Medulla oblongata (tissue), 1 donor: Measurements from ENCODE around the gene OR8U1.
"Not testable (repeated sequence)": the region's sequence is repeated elsewhere in the genome, so short reads cannot be mapped to it uniquely, and the experiment has no call there.

Experiments
- DNase-seq: peaks from one replicate; pipeline ENCODE4 v3.0.0-alpha.2; 2015; ENCODE audit errors: extremely low spot score

The OR8U1 gene

DNA sequence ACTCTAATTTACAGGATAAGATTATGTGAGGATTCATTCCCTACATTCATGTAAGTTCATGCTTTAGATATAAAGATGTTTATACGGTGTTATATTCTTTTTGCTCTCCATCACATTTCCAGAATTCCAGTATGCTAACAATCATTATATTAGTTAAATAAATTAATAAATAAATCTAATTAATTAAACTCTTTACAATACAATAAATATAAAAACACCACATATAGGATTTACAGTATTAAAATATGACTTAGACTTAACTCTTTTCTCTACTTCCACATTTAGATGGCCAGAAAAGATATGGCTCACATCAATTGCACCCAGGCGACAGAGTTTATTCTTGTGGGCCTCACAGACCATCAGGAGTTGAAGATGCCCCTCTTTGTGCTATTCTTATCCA lies at the start of gene OR8U1:
OR8U1 (plus strand) TSS at position 301 of the 400 bp plus-strand sequence; CDS start at position 301, 0 bp downstream.
- no peak for DNase-seq

DNA sequence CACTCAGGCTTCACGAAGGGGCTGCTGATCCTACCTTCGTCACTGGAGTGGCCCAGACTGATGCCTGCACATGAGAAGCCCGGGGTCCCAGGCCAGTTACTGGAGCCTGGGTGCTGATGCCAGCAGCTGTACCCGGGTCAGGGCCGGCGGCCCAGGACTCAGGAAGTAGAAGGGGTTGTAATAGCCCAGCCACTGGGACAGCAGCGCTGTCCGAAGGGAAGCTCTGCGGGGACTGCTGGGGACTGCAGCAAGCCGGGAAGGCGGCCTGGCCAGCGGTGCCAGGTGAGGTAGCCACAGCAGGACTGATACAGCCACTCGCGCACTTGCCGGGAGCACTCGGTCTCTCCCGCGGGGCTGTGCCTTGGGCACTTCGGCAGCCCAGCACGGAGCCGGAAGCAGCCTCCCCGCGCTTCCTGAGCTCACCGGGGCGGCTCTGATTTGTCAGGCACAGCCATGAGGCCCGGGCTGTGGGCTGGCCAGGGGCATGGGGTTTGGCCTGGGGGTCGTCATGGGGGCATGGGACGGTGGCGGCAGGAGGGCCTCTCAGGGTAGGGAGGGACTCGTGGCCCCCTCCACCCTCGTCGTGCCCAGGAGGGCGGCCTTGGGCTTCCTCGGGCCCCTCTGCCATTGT lies 43.4 kb upstream of the OR8U1 start:
- DNase-seq, result no peak

DNA sequence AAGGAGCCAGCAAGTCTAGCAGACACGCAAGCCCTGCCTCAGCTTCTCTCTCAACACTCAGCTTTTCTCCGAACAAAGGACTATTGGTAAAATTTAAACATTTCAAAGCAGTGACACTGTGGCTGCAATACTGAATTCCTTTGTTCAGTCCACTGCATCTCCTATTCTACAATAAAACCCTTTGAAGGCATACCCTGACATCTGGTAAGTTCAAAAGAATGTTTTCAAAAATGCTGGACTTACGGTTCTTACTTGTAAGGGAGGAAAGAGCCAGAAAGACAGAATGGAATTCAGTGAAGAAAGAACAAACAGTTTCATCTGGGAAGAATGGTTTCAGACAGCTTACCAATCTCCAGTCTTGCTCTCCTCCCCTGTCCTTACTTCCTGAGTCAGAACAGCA lies 42.3 kb upstream of the OR8U1 start:
- peak; percentile 46 for DNase-seq

DNA sequence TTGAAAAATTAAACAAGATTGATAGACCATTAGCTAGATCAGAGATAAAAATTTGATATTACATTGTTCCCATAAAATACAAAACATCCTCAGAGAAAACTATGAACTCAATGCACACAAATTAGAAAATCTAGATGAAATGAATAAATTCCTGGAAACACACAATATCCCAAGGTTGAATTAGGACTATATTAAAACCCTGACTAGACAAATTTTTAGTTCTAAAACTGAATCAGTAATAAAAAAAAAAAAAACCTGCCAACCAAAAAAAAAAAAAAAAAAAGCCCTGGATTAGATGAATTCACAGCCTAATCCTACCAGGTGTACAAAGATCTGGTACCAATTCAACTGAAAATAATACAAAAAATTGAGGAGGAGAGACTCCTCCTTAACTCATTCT lies 35.1 kb upstream of the OR8U1 start:
- DNase-seq, result no peak

DNA sequence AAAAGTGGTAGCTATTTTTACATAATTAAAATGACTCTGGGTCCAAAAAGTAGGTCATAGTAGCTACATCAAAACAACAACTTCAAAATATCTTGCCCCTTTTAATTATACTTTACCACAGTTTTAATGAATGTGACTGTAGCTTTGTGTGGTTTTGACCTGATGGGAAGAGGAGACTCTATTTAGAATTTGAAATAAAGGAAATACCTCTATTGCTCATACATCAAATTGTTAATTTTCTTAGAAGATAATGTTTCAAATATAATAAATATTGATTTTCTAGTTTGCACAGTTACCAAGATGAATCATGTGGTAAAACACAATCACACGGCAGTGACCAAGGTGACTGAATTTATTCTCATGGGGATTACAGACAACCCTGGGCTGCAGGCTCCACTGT lies 29.7 kb upstream of the OR8U1 start, which contains the start of gene OR8K1:
OR8K1 (plus strand) TSS at position 301 of the 400 bp plus-strand sequence; CDS start at position 301, 0 bp downstream.
- DNase-seq, result no peak

DNA sequence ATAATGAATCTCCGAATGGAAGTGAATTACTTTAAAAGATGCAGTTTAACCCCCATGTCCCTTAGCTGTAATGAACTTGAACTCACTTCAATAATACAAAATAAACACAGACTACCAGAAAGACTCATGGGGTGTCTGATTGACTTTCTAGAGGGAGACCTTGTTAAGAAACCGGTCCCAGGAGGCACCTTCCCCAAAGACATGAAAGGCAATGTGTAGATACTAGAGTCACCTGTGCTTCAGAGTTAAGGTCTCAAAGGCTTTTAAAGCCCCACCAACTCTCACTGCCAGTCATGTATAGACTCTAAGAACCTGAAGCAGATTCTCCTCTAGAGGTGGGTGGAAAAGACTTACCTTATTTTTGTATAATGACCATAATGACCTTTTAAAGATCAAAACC lies 21.4 kb upstream of the OR8U1 start, which contains the start of gene OR8J1:
OR8J1 (plus strand) TSS at position 301 of the 400 bp plus-strand sequence. CDS start 5,956 bp downstream, outside the sequence.
- no peak for DNase-seq

DNA sequence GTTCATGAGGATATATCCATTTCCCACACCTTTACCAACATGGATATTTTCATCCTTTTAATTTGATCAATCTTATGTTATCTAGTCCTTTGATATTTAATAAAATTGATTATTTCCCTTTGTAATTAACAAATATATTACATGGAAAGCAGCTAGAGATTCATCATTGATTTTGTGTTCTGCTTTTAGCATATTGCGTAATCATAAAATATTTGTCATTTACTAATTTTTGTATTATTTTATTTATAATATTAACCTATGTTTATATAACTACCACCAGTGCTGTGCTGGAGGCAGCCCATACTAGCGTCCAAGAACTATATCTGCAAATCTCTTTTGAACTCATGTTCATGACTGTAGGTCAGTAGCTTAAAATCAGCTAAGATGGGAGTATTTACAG lies 4.7 kb downstream of the OR8U1 start:
- DNase-seq, result no peak

DNA sequence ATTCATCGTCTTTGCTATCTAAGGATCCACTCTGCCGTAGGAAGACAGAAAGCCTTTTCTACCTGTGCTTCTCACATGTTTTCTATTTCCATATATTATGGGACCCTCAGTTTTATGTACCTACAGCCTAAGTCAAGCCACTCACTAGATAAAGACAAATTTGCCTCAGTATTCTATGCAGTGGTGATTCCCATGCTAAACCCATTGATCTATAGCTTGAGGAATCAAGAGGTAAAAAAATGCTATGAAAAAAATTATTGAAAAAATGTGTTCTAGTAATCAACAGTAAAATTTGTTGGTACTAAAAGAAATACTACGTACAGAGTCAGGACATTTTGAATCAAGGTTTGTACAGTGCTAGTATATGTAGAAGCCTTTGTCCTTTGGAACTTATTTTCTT lies 19.0 kb downstream of the OR8U1 start:
- no peak for DNase-seq

DNA sequence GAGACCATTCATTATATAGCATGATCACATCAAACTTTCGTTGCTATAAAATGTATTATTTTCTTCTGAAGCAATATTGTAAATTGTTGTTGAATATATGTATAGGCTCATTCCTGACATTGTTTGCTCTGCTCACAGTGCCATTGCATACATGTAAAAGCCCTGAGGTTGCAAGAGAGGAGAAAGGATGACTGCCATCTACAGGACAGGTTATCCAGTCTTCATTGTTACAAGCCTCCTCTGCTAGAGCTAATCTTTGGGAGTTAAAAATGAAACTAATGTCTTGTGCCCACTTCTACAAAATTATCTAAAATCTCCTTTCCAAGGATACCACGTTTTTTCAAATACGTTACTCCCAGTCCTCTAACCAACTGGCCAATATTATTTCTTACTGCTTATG lies 20.6 kb downstream of the OR8U1 start:
- DNase-seq, result no peak

DNA sequence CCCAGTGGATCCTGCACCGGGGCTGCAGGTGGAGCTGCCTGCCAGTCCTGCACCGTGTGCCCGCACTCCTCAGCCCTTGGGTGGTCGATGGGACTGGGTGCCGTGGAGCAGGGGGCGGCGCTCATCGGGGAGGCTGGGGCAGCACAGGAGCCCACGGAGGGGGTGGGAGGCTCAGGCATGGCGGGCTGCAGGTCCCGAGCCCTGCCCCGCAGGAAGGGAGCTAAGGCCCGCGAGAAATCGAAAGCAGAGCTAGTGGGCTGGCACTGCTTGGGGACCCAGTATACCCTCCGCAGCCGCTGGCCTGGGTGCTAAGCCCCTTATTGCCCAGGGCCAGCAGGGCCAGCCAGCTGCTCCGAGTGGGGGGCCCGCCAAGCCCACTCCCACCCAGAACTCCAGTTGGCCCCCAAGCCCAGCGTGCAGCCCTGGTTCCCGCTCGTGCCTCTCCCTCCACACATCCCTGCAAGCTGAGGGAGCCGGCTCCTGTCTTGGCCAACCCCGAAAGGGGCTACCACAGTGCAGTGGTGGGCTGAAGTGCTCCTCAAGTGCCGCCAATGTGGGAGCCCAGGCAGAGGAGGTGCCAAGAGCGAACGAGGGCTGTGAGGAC lies 26.5 kb downstream of the OR8U1 start:
- not testable (repeated sequence) for DNase-seq

DNA sequence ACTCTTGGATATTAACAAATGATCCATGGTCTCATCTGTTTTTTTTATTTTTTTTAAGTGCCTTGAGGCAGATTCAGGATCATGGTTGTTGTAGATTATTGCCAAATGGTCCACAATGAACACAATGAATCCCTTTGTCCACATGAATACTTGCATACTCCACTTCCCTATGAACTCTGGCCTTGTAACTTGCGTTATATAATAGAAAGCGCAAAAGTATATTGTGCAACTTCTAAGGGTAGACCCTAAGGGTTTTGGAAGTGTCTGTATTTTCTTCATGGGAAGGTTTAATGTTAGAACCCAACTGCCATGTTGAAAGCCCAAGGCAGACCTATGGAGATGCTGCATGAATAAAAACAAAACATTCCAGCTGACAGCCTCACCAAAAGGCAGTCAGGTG lies 29.0 kb downstream of the OR8U1 start:
- no peak for DNase-seq

DNA sequence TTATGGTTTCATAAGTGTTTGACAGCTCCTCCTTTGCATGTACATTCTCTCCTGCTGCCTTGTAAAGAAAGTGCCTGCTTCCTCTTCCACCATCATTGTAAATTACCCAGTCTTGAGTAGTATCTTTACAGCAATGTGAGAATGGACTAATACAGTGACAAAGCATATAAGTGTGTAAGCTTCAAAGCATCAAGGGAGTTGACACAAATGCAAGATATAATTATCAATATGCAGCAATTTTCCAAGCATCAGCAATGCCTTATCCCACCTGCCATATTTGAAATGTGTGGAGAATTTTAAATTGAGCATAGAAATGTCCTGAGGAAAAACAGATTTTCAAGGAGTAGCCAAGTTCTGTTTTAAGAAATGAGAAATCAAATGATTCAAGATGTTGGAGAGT lies 35.4 kb downstream of the OR8U1 start:
- DNase-seq, result no peak

DNA sequence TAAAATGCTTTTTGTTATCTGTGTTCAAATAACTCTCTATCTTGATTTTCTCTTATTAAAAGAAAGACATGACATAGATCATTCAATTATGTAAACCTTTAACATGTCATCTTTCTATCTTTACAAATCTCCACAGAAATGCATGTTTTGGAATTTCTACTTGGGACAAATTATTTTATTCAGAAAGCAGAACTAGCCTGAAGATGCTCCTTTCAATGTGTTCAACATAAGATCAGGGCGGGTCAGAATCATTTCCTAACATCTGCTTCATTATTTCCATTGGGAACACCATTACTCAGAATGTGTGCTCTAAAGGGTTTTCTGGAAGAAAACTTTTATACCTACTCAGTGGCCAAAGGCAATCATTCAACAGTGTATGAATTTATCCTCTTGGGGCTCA lies 37.0 kb downstream of the OR8U1 start, which contains the start of gene OR5AL1:
OR5AL1 (plus strand) TSS at position 301 of the 400 bp plus-strand sequence.
- no peak for DNase-seq
